Urothelium cell line (cell line): Measurements from ENCODE around the gene FAM174C.

Experiments
- DNase-seq: peaks from one replicate; pipeline ENCODE4 v3.0.0; 2011; ENCODE audit warnings: low spot score, mixed read lengths
- FAIRE-seq: peaks from 2 replicates; lab custom pipeline; 2011; peaks lifted over from hg19 to GRCh38; lab: Jason Lieb, UNC

FAM174C gene

GRCh38 chr19:1271528-1272422, 3.6 kb upstream of the FAM174C start:
- DNase-seq, result no peak
- no peak for FAIRE-seq

- FAIRE-seq, result no peak
- no peak for DNase-seq
Measured at GRCh38 chr19:1272423-1273262, 2.7 kb upstream of the FAM174C start.

GRCh38 chr19:1273263-1274041, 1.9 kb upstream of the FAM174C start:
- FAIRE-seq (no peak), DNase-seq (no peak)

DNA sequence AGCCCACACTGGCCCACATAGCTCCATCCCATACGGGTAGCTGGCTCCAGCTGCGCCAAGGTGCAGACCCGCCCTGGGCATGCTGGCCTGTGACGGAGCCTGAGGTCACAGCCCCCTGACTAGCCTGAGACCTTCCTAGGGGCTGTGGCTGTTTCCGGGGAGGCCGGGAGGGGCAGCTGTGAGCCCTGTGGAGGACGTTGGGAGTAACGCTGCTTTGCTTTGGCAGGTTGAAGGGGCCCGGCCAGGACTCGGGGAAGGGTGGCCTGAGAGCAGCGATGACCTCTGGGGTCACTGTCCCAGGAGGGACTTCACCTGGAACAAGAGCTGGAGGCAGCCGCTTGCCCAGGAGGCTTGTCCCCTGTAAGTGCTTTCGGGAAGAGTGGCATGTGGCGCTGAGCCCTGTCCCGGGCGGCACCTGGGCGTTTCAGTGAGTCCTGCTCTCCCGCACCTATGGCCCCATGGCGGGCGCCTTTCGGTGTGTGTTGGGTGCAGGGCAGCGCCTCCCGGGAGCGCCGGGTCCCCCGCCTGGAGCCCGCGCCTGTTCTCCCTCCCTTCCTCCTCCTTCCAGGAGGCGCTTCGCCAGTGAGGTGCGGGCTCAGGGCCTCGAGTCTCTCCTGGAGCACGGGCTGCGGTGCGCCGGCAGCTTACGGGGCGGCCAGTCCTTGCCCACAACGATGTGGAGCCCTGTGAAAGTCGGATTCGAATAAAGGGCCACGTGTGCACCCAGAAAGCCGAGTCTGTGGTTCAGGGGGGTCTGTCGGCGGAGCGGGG, 1.1 kb upstream of the FAM174C start:
- FAIRE-seq, result no peak
- no peak for DNase-seq

- DNase-seq (no peak), FAIRE-seq (no peak)
Measured at GRCh38 chr19:1274852-1275259, 474 bp upstream of the FAM174C start.

DNA sequence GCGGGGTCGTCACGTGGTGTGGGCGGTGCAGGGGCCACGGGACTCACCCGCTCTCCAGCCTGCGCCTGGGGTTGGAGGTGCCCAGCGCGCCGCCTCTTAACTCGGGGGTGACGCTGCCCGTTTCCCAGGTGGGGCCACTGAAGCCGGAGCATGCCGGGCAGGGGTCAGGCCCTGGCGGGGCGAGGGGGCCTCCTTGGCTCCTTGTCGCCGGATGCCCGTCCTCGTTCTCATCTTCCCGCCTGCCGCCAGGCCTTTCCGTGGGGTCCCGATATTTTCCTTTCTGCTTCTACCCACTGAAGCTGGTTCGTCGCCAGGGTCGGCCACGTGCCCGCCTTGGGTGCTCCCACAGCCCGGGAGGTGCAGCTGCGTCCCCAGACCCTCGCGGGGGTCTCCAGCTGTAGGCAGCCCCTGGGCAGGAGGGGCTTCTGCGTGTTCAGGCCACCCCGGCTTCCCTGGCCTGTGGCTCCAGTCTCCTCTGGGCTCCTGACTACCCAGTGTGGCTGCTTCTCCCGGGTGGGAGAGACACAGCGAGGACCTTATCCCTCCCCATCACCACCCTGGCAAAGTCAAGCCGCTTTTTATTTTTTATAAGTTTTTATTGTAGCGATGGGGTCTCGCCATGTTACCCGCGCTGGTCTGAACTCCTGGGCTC, 772 bp downstream of the FAM174C start:
- DNase-seq, result no peak
- FAIRE-seq, result no peak

GRCh38 chr19:1276628-1277022, 1.3 kb downstream of the FAM174C start:
- FAIRE-seq, result no peak
- DNase-seq, result no peak

GRCh38 chr19:1277061-1277460, 1.7 kb downstream of the FAM174C start:
- DNase-seq, result no peak
- no peak for FAIRE-seq

- FAIRE-seq (no peak), DNase-seq (no peak)
Measured at GRCh38 chr19:1278074-1278473, 2.7 kb downstream of the FAM174C start.

- no peak for FAIRE-seq
- DNase-seq, result no peak
Measured at GRCh38 chr19:1278713-1279660, 3.7 kb downstream of the FAM174C start.

DNA sequence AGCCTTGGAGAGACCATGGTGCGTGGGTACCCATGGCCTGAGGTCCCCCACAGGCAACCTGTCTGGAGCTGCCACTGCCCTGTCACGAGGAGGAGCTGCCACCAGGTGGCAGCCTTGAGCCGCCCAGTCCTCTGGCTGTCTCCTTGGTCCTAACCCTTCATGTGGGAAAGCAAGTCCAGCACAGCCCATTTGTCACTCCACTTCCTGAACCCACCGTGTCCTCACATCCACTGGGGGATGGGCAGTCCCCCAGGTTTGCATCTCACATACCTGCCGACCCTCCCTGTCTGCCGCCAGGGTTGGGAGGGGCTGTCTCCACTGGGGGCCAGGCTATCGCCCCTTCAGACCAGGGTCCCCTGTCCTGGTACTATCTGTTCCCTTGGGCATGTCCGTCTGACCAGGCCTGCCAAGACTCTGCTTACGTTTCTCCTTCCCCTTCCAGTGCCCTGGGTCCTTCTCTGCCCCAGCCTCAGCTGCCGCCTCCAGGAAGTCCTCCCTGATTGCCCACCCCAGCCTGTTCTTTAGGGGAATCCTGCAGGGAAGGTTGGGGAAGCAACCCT, 4.5 kb downstream of the FAM174C start:
- FAIRE-seq (no peak), DNase-seq (peak; percentile 71)

GRCh38 chr19:1280636-1281568, 5.6 kb downstream of the FAM174C start:
- DNase-seq (no peak), FAIRE-seq (no peak)

- FAIRE-seq (no peak), DNase-seq (no peak)
Measured at GRCh38 chr19:1281569-1282287, 6.4 kb downstream of the FAM174C start.

- DNase-seq (no peak), FAIRE-seq (no peak)
Measured at GRCh38 chr19:1282588-1283206, 7.4 kb downstream of the FAM174C start.

GRCh38 chr19:1283207-1283916, 8.0 kb downstream of the FAM174C start:
- no peak for DNase-seq
- no peak for FAIRE-seq

GRCh38 chr19:1283917-1284292, 8.6 kb downstream of the FAM174C start:
- no peak for DNase-seq
- FAIRE-seq, result no peak
